ENCODE data around the gene WDR70.

WDR70 gene

DNA sequence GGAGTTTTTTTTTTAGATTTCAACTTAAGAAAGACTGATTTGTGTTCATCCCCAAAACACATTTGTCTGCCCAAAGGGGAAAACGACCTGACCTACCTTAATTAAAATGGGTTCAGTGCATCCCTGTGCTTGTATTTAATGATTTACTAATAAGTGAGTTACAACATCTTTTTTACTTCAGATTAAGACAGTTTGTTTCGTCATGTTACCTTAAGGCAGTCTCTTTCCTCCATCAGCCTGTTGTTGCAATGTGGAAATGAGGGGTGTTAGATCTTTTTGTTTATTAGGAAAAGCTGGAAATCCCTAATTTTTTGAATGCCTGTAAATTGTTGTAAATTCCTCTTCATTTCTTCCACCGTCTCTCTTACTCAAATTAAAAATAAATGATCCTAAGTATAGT, 283.2 kb downstream of the WDR70 start:
- no peak for TF ChIP-seq ZFX (IDR thresholded peaks at IDR 0.05)
- TF ChIP-seq, protein P1, sequence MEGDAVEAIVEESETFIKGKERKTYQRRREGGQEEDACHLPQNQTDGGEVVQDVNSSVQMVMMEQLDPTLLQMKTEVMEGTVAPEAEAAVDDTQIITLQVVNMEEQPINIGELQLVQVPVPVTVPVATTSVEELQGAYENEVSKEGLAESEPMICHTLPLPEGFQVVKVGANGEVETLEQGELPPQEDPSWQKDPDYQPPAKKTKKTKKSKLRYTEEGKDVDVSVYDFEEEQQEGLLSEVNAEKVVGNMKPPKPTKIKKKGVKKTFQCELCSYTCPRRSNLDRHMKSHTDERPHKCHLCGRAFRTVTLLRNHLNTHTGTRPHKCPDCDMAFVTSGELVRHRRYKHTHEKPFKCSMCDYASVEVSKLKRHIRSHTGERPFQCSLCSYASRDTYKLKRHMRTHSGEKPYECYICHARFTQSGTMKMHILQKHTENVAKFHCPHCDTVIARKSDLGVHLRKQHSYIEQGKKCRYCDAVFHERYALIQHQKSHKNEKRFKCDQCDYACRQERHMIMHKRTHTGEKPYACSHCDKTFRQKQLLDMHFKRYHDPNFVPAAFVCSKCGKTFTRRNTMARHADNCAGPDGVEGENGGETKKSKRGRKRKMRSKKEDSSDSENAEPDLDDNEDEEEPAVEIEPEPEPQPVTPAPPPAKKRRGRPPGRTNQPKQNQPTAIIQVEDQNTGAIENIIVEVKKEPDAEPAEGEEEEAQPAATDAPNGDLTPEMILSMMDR (conservative IDR thresholded peaks at IDR 0.05) = no peak
- no peak overlapping the region for H3K27ac ChIP-seq

DNA sequence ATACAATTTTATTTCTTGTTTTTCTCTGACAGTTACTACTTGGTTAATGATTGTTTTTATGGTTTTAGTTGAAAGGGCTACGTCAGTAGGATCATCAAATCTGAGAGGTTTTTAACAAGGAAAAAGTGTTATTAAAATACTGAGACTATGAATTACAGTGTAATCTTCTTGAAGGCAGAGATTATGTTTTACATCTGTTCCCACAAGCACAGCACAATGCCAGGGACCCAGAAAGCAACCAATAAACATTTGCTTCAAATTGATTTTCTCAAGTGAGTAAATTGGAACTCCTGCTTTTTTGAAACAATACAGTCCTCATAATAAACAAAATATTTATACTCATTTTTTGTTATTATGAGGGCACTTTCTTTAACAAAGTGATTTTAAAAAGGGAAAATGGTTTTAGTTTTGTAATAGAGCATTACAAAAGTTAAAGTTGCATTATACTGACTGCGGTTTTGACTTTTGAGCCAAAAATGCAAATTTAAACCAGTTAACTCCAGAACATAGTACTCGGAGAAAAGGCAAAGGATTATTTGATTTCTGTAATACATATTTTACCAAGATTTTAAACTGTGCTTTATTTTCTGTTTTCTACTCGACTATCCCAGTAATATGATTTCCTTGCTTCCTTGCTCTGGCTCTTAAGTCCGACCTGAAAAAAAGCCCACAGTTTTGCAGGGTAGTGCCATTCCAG, 283.8 kb downstream of the WDR70 start:
- TF ChIP-seq ZFX (IDR thresholded peaks at IDR 0.05) = no peak
- TF ChIP-seq, protein P1 (conservative IDR thresholded peaks at IDR 0.05) = no peak
- H3K27ac ChIP-seq = no peak overlapping the region

DNA sequence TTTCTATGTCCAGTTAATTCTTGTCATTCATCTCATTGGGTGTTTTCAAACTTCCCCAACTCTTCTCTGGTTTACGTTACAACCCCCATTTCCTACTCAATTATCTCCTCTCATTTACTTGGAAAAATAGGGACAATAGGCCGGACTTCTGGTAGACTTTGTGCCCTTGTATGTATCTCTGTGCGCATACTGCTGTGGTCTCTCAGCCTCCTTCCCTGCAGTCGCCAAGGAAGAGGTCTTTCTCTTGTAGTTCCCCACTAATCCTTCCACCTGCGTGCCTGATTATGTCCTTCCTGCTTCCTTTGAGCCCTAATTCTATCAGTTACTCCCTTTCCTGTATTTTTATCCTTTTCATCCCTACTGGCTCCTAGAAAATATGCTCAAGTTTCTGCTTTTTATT, 284.4 kb downstream of the WDR70 start:
- H3K27ac ChIP-seq = no peak overlapping the region
- TF ChIP-seq, protein P1 (conservative IDR thresholded peaks at IDR 0.05) = no peak
- no peak for TF ChIP-seq ZFX (IDR thresholded peaks at IDR 0.05)

DNA sequence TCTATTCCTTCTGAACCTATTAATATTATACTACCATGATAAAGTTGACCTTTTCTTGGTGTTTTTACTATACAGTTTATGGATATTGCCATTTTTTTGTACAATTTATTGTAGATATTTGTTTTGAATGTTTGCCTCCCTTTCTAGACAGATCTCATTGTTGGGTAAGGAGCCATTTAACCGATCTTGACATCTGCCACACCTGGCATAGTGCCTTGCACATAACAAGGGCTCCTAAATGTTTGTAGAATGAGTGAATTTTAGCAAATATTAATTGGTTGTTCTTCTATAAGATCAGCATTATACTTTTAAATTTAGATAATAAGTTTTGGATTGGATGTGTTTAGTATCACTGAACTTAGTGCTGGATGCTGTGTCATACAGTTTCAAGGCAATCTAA, 285.4 kb downstream of the WDR70 start:
- no peak for TF ChIP-seq ZFX (IDR thresholded peaks at IDR 0.05)
- TF ChIP-seq, protein P1 (conservative IDR thresholded peaks at IDR 0.05) = no peak

DNA sequence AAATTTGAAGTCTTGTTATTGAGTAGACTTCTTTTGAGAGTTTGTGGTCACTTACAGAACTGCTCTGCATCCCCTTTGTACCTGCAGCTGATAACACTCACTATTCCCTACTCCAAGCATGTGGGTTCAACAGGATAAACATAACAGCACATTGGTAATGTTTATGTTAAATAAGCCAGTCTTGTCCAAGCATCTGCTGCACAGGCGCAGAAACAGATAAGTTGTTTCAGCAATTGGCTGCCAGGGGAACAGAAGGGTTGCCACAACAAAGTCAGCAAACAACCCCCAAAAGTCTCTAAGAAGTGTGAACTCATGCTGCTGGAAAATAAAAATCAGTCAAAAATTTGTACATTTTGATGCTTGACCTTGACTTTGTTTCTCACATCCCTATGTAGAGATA, 286.2 kb downstream of the WDR70 start:
- H3K27ac ChIP-seq = no peak overlapping the region
- no peak for TF ChIP-seq ZFX (IDR thresholded peaks at IDR 0.05)
- TF ChIP-seq, protein P1 (conservative IDR thresholded peaks at IDR 0.05) = no peak

More for the DNA sequence above, 285.4 kb downstream of the WDR70 start:
- no peak overlapping the region for H3K27ac ChIP-seq

DNA sequence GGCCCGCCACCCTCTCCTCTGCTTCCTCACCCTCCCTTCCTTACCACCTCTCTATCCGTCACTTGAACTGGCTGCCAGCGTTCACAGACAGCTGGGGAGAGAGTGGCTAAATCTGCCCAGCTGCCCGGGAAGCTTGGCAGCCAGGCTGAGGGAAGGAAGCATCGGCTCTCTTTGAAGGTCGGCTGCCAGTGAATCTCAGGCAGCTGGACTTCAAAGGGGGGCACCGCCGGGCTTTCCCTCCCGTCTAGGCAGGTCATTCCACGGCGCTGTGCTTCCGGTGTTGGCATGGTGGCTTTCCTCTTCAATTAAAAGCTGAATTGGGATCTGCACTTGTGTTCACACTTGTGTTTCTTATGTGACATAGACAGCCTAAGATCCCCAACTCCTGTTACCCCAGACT, 286.8 kb downstream of the WDR70 start:
- H3K27ac ChIP-seq = no peak overlapping the region
- no peak for TF ChIP-seq ZFX (IDR thresholded peaks at IDR 0.05)
- TF ChIP-seq, protein P1 (conservative IDR thresholded peaks at IDR 0.05) = no peak

DNA sequence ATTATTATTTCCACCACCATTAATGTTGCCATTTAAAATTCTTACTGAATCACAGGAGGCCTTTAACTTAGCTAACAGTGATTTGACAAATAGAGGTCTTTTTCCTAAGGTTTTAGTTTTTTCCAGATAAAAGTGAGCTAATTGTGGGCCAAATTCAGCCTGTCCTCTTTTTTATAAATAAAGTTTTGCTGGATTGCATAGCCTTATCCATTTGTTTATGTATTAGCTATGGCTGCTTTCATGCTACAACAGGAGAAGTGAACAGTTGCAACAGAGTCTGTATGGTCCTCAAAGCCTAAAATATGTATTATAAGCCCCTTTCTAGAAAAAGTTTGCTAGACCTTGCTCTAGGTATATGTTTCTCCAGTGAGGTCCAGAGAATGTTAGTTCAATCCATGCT, 288.3 kb downstream of the WDR70 start:
- TF ChIP-seq, protein P1 (conservative IDR thresholded peaks at IDR 0.05) = no peak
- no peak for TF ChIP-seq ZFX (IDR thresholded peaks at IDR 0.05)
- no peak overlapping the region for H3K27ac ChIP-seq

Measured in C4-2B (cell line).